Psoas muscle (tissue), 8 donors: Measurements from ENCODE around the gene FGFR2. TPM values are rescaled to one million over a fixed set of nuclear protein-coding genes. Genes with fewer than 3 reads are reported as not detected.

Experiments
- ATAC-seq, 4 donors: fragments of 200-7000 bp; cut with Tn5 transposase; one replicate each; pipeline ENCODE4 v1.9.1; 2020; ENCODE audit warnings: moderate library complexity in 3 of 4, mild to moderate bottlenecking in 2 of 4
- DNase-seq, 2 donors: peaks; one replicate each; pipeline ENCODE4 v3.0.0-alpha.2; 2020
- H3K27ac ChIP-seq: fragments of 200-600 bp; one replicate; pipeline ENCODE4 v1.8.0; 2022
- H3K27me3 ChIP-seq, 3 donors: fragments of 200-600 bp in 1 of 3; one replicate each; pipeline versions ENCODE4 v1.6.1 to v1.8.0; 2013 to 2022; ENCODE audit warnings: low read length in 2 of 3, mild to moderate bottlenecking in 2 of 3, moderate library complexity in 1 of 3; ENCODE audit not compliant: insufficient read depth in 3 of 3
- H3K36me3 ChIP-seq, 2 donors: fragments of 200-600 bp in 1 of 2; one replicate each; pipeline versions ENCODE4 v1.6.1 to v1.8.0; 2013 to 2022; ENCODE audit warnings: low read depth in 1 of 2, mild to moderate bottlenecking in 1 of 2, moderate library complexity in 1 of 2; ENCODE audit not compliant: insufficient read depth in 1 of 2
- H3K4me1 ChIP-seq: fragments of 200-600 bp; one replicate; pipeline ENCODE4 v1.8.0; 2022
- H3K4me3 ChIP-seq: fragments of 200-600 bp; one replicate; pipeline ENCODE4 v1.8.0; 2022; ENCODE audit warnings: mild to moderate bottlenecking
- H3K9me3 ChIP-seq: fragments of 200-600 bp; one replicate; pipeline ENCODE4 v1.8.0; 2022
- CTCF ChIP-seq: fragments of 200-600 bp; IDR thresholded peaks from one replicate; pipeline ENCODE4 v1.8.0; 2022; ENCODE audit warnings: antibody characterized with exemption
- WGBS, 3 donors: extraction: QIAGEN DNeasy Blood & Tissue Kit; methylation state at CpG; one replicate each; pipeline versions ENCODE4 v1.1.6 to v1.1.7; 2013; 5-methylcytosine and 5-hydroxymethylcytosine counted together
- intact Hi-C, 2 donors: fragments of 100-400 bp; cut with DNase I; formaldehyde crosslinking; loops; one replicate each; pipeline versions ENCODE4 v1.11.0 to v1.14.2; 2022
- polyA plus RNA-seq, 3 donors: library from polyadenylated mRNA; stranded (reverse); fragments of 200-250 nt; gene quantifications; one replicate each; pipeline ENCODE4 v1.2.3, GENCODE V29; 2013
- total RNA-seq, 4 donors: library from RNA; stranded (reverse); fragmentation: NEBNext Ultra II Directional in 2 of 4; extraction: Animal tissue kit (Norgen Biotek cat#: 25700) in 2 of 4; gene quantifications; one replicate each; pipeline versions ENCODE4 v1.2.1 to v1.2.4, GENCODE V29; 2021 to 2023
- donor health status: healthy with polysubstance abuse.
- donor health status: DM: no; HTN: no; CAD: no; lungs with moderate emphysema.
- donor health status: Bipolar disorder and iron deficiency.
- donor health status: healthy.
- donor health status: DM: yes; HTN: yes; CAD: no.
- donor health status: DM: no; HTN: no; CAD: no.
- donor health status: DM: no; HTN: no; CAD: no.
- donor health status: DM: yes; HTN: yes; CAD: no.

Gene FGFR2
- total and polyA plus RNA-seq, 7 donors = 0.08 to 0.50 (median 0.20) TPM; not detected in 2

- intact Hi-C loops = no loop called here
- Histone ChIP-seq H3K4me1 (no peaks in the 10 kb centered on the region), H3K36me3 (no peaks in the 10 kb centered on the region), H3K4me3 (no peak overlapping the region), H3K27me3 (peaks cover 0 to 15% (median 3%) of the 10 kb centered on the region in 3 donors), H3K27ac (no peak overlapping the region), H3K9me3 (no peaks in the 10 kb centered on the region)
- 73 to 74% (median 73%) methylated on average over 7 of the region's 7 CpGs for WGBS, 3 donors
- TF ChIP-seq CTCF = no peak
- ATAC-seq (no peak), DNase-seq (no peak)
Observed at GRCh38 chr10:121617176-121617575, 18.9 kb upstream of the FGFR2 start.

GRCh38 chr10:121616291-121616690, 18.0 kb upstream of the FGFR2 start:
- Histone ChIP-seq H3K9me3 (no peaks in the 10 kb centered on the region), H3K27me3 (peaks cover 0 to 17% (median 3%) of the 10 kb centered on the region in 3 donors), H3K4me3 (no peak overlapping the region), H3K36me3 (no peaks in the 10 kb centered on the region), H3K4me1 (no peaks in the 10 kb centered on the region), H3K27ac (no peak overlapping the region)
- WGBS, 3 donors = 80 to 82% (median 82%) methylated on average over 11 of the region's 11 CpGs
- DNase-seq (no peak), ATAC-seq (no peak)
- no peak for TF ChIP-seq CTCF
- intact Hi-C loops = no loop called here

GRCh38 chr10:121615836-121616235, 17.6 kb upstream of the FGFR2 start:
- H3K27ac ChIP-seq = no peak overlapping the region
- ATAC-seq = no peak
- peaks cover 0 to 17% (median 3%) of the 10 kb centered on the region in 3 donors for H3K27me3 ChIP-seq
- no peak for DNase-seq
- no peak overlapping the region for H3K4me3 ChIP-seq
- intact Hi-C loops = no loop called here
- H3K4me1 ChIP-seq = no peaks in the 10 kb centered on the region
- WGBS, 3 donors = 72% methylated on average over 7 of the region's 7 CpGs
- H3K36me3 ChIP-seq = no peaks in the 10 kb centered on the region
- no peak for TF ChIP-seq CTCF
- H3K9me3 ChIP-seq = no peaks in the 10 kb centered on the region

GRCh38 chr10:121615435-121615793, 17.2 kb upstream of the FGFR2 start:
- Histone ChIP-seq H3K4me3 (no peak overlapping the region), H3K27me3 (peaks cover 0 to 17% (median 3%) of the 10 kb centered on the region in 3 donors), H3K36me3 (no peaks in the 10 kb centered on the region), H3K9me3 (no peaks in the 10 kb centered on the region), H3K27ac (no peak overlapping the region), H3K4me1 (no peaks in the 10 kb centered on the region)
- intact Hi-C loops = no loop called here
- DNase-seq (no peak), ATAC-seq (no peak)
- 31 to 35% (median 34%) methylated on average over 12 of the region's 12 CpGs for WGBS, 3 donors
- no peak for TF ChIP-seq CTCF
